MM.1S (cell line): ENCODE results near the gene SLFN12.

Experiments used
- EZH2 ChIP-seq: fragments of 300-600 bp; sonication (generic); optimal IDR thresholded peaks from 2 replicates; pipeline ENCODE3; 2017; ENCODE audit warnings: low read depth, mild to moderate bottlenecking, antibody characterized with exemption, low read length, mixed read lengths
- EZH2phosphoT487 ChIP-seq: fragments of 300-600 bp; sonication (generic); IDR thresholded peaks from 2 replicates; pipeline ENCODE4 v1.6.1; 2018; ENCODE audit warnings: antibody characterized with exemption, low read length
- TF ChIP-seq, protein P1 (sequence below): fragments of 300-600 bp; sonication (generic); IDR thresholded peaks from 2 replicates; pipeline ENCODE4 v1.5.1; 2016; ENCODE audit warnings: antibody characterized with exemption, low read length, mixed read lengths

- TF ChIP-seq, protein P1, sequence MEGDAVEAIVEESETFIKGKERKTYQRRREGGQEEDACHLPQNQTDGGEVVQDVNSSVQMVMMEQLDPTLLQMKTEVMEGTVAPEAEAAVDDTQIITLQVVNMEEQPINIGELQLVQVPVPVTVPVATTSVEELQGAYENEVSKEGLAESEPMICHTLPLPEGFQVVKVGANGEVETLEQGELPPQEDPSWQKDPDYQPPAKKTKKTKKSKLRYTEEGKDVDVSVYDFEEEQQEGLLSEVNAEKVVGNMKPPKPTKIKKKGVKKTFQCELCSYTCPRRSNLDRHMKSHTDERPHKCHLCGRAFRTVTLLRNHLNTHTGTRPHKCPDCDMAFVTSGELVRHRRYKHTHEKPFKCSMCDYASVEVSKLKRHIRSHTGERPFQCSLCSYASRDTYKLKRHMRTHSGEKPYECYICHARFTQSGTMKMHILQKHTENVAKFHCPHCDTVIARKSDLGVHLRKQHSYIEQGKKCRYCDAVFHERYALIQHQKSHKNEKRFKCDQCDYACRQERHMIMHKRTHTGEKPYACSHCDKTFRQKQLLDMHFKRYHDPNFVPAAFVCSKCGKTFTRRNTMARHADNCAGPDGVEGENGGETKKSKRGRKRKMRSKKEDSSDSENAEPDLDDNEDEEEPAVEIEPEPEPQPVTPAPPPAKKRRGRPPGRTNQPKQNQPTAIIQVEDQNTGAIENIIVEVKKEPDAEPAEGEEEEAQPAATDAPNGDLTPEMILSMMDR = no peak
- TF ChIP-seq EZH2phosphoT487 (no peak), EZH2 (no peak)
Measured at GRCh38 chr17:35406568-35406967, 25.7 kb downstream of the SLFN12 start.
